ENCODE results near the gene PTGS2.

Gene PTGS2

GRCh38 chr1:186703209-186703766 is 23.1 kb upstream of the PTGS2 start:
- no peak for TF ChIP-seq CTCF (conservative IDR thresholded peaks at IDR 0.05; ENCODE audit: low read depth, low read length)
- no peak for DNase-seq (ENCODE audit: low read depth)
- H3K4me3 ChIP-seq (ENCODE audit: low read length): no peak overlapping the region

- TF ChIP-seq CTCF (conservative IDR thresholded peaks at IDR 0.05; ENCODE audit: low read depth, low read length): no peak
- no peak overlapping the region for H3K4me3 ChIP-seq (ENCODE audit: low read length)
- no peak for DNase-seq (ENCODE audit: low read depth)
Observed at GRCh38 chr1:186700722-186701121, 20.5 kb upstream of the PTGS2 start.

- DNase-seq (ENCODE audit: low read depth): no peak
- H3K4me3 ChIP-seq (ENCODE audit: low read length): no peak overlapping the region
- TF ChIP-seq CTCF (conservative IDR thresholded peaks at IDR 0.05; ENCODE audit: low read depth, low read length): no peak
Observed at GRCh38 chr1:186699519-186699918, 19.3 kb upstream of the PTGS2 start.

- no peak for DNase-seq (ENCODE audit: low read depth)
- TF ChIP-seq CTCF (conservative IDR thresholded peaks at IDR 0.05; ENCODE audit: low read depth, low read length): no peak
- no peak overlapping the region for H3K4me3 ChIP-seq (ENCODE audit: low read length)
Observed at GRCh38 chr1:186689907-186690306, 9.7 kb upstream of the PTGS2 start.

GRCh38 chr1:186689376-186689775 is 9.2 kb upstream of the PTGS2 start:
- no peak for DNase-seq (ENCODE audit: low read depth)
- H3K4me3 ChIP-seq (ENCODE audit: low read length): no peak overlapping the region
- no peak for TF ChIP-seq CTCF (conservative IDR thresholded peaks at IDR 0.05; ENCODE audit: low read depth, low read length)

- TF ChIP-seq CTCF (conservative IDR thresholded peaks at IDR 0.05; ENCODE audit: low read depth, low read length): no peak
- no peak for DNase-seq (ENCODE audit: low read depth)
- no peak overlapping the region for H3K4me3 ChIP-seq (ENCODE audit: low read length)
Observed at GRCh38 chr1:186683652-186684410, 3.6 kb upstream of the PTGS2 start.

- TF ChIP-seq CTCF (conservative IDR thresholded peaks at IDR 0.05; ENCODE audit: low read depth, low read length): peak; percentile 40
- no peak overlapping the region for H3K4me3 ChIP-seq (ENCODE audit: low read length)
- DNase-seq (ENCODE audit: low read depth): no peak
Observed at GRCh38 chr1:186682736-186683135, 2.5 kb upstream of the PTGS2 start.
